Measurements from ENCODE around the gene CORO1A.
"Not testable (repeated sequence)": the region's sequence is repeated elsewhere in the genome, so short reads cannot be mapped to it uniquely, and the experiment has no call there.

CORO1A gene

DNA sequence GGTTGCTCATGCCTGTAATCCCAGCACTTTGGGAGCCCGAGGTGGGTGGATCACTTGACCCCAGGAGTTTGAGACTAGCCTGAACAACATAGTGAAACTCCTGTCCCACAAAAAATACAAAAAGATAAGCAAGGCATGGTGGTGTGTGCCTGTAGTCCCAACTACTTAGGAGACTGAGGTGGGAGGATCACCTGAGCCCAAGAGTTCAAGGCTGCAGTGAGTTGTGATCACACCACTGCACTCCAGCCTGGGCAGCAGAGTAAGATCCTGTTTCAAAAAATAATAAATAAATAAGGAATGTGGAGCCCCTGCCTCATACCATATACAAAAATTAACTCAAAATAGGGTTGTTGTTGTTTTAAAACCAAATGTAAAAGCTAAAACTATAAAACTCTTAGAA, 26.2 kb upstream of the CORO1A start:
- no peak for DNase-seq (ENCODE audit: extremely low read depth, insufficient read length)
- Histone ChIP-seq H3K4me3 (replicated peaks; ENCODE audit: low read depth, low read length) (no peak overlapping the region), H3K36me3 (ENCODE audit: control insufficient read depth, insufficient read depth, low read length) (no peaks in the 10 kb centered on the region), H3K27me3 (replicated peaks; ENCODE audit: control insufficient read depth, insufficient read depth, low read length) (no peaks in the 10 kb centered on the region)
- TF ChIP-seq, protein P1, sequence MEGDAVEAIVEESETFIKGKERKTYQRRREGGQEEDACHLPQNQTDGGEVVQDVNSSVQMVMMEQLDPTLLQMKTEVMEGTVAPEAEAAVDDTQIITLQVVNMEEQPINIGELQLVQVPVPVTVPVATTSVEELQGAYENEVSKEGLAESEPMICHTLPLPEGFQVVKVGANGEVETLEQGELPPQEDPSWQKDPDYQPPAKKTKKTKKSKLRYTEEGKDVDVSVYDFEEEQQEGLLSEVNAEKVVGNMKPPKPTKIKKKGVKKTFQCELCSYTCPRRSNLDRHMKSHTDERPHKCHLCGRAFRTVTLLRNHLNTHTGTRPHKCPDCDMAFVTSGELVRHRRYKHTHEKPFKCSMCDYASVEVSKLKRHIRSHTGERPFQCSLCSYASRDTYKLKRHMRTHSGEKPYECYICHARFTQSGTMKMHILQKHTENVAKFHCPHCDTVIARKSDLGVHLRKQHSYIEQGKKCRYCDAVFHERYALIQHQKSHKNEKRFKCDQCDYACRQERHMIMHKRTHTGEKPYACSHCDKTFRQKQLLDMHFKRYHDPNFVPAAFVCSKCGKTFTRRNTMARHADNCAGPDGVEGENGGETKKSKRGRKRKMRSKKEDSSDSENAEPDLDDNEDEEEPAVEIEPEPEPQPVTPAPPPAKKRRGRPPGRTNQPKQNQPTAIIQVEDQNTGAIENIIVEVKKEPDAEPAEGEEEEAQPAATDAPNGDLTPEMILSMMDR (IDR thresholded peaks at IDR 0.05; ENCODE audit: insufficient read depth, low read length, poor library complexity, severe bottlenecking): no peak

DNA sequence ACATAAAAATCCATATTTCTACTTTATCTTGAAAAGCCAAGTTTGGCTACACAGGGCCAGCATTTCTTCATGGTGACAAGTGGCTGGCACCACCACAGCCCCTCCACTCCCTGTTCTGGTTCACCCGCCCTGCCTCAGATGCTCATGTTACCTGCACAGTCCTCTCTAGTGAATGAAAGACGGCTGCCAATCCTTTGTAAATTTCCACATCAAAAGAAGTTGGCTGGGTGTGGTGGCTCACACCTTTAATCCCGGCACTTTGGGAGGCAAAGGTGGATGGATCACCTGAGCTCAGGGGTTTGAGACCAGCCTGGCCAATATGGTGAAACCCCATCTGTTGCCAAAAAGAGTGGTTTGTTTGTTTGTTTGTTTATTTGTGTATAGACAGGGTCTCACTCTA, 19.9 kb upstream of the CORO1A start:
- no peaks in the 10 kb centered on the region for H3K36me3 ChIP-seq (ENCODE audit: control insufficient read depth, insufficient read depth, low read length)
- H3K27me3 ChIP-seq (replicated peaks; ENCODE audit: control insufficient read depth, insufficient read depth, low read length): no peaks in the 10 kb centered on the region
- DNase-seq (ENCODE audit: extremely low read depth, insufficient read length): no peak
- H3K4me3 ChIP-seq (replicated peaks; ENCODE audit: low read depth, low read length): no peak overlapping the region
- TF ChIP-seq, protein P1 (IDR thresholded peaks at IDR 0.05; ENCODE audit: insufficient read depth, low read length, poor library complexity, severe bottlenecking): no peak

DNA sequence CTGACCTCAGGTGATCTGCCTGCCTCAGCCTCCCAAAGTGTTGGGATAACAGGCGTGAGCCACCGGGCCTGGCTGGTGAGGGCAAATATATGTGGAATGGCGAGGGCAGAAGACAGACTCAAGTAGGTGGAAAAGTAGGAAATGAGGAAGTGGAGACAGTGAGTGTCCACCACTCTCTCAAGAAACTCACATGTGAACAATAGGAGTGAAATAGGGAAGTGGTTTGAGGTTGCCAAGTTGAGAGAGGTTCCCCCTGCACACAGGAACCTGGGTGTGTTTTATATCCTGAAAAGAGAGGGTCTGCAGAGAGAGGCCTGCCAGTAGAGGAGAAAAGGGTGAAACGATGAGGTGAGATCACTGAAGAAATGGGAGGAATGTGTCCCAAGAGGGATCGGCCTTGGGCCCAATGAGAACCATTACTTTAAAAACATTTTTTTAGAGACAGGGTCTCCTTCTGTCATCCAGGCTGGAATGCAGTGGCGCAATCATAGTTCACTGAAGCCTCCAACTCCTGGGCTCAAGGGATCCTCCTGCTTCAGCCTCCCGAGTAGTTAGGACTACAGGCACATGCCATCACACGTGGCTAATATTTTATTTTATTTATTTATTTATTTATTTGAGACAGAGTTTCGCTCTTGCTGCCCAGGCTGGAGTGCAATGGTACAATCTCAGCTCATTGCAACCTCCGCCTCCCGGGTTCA, 17.1 kb upstream of the CORO1A start:
- H3K27me3 ChIP-seq (replicated peaks; ENCODE audit: control insufficient read depth, insufficient read depth, low read length): no peaks in the 10 kb centered on the region
- TF ChIP-seq, protein P1 (IDR thresholded peaks at IDR 0.05; ENCODE audit: insufficient read depth, low read length, poor library complexity, severe bottlenecking): no peak
- DNase-seq (ENCODE audit: extremely low read depth, insufficient read length): peak; percentile 77
- no peaks in the 10 kb centered on the region for H3K36me3 ChIP-seq (ENCODE audit: control insufficient read depth, insufficient read depth, low read length)
- H3K4me3 ChIP-seq (replicated peaks; ENCODE audit: low read depth, low read length): no peak overlapping the region

DNA sequence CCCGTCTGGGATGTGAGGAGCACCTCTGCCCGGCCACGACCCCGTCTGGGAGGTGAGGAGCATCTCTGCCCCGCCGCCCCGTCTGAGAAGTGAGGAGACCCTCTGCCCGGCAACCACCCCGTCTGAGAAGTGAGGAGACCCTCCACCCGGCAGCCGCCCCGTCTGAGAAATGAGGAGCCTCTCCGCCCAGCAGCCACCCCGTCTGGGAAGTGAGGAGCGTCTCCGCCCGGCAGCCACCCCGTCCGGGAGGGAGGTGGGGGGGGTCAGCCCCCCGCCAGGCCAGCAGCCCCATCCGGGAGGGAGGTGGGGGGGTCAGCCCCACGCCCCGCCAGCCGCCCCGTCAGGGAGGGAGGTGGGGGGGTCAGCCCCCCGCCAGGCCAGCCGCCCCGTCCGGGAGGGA, 14.7 kb upstream of the CORO1A start:
- not testable (repeated sequence) for H3K4me3 ChIP-seq (replicated peaks; ENCODE audit: low read depth, low read length); H3K36me3 ChIP-seq (ENCODE audit: control insufficient read depth, insufficient read depth, low read length); H3K27me3 ChIP-seq (replicated peaks; ENCODE audit: control insufficient read depth, insufficient read depth, low read length); DNase-seq (ENCODE audit: extremely low read depth, insufficient read length)

DNA sequence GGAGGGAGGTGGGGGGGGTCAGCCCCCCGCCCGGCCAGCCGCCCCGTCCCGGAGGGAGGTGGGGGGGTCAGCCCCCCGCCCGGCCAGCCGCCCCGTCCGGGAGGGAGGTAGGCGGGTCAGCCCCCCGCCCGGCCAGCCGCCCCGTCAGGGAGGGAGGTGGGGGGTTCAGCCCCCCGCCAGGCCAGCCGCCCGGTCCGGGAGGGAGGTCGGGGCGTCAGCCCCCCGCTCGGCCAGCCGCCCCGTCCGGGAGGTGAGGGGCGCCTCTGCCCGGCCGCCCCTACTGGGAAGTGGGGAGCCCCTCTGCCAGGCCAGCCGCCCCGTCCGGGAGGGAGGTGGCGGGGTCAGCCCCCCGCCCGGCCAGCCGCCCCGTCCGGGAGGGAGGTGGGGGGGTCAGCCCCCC, 14.0 kb upstream of the CORO1A start:
- not testable (repeated sequence) for DNase-seq (ENCODE audit: extremely low read depth, insufficient read length); H3K36me3 ChIP-seq (ENCODE audit: control insufficient read depth, insufficient read depth, low read length); H3K27me3 ChIP-seq (replicated peaks; ENCODE audit: control insufficient read depth, insufficient read depth, low read length); H3K4me3 ChIP-seq (replicated peaks; ENCODE audit: low read depth, low read length)

DNA sequence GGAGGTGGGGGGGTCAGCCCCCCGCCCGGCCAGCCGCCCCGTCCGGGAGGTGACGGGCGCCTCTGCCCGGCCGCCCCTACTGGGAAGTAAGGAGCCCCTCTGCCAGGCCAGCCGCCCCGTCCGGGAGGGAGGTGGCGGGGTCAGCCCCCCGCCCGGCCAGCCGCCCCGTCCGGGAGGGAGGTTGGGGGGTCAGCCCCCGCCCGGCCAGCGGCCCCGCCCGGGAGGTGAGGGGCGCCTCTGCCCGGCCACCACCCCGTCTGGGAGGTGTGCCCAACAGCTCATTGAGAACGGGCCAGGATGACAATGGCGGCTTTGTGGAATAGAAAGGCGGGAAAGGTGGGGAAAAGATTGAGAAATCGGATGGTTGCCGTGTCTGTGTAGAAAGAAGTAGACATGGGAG, 13.3 kb upstream of the CORO1A start:
- not testable (repeated sequence) for DNase-seq (ENCODE audit: extremely low read depth, insufficient read length); H3K27me3 ChIP-seq (replicated peaks; ENCODE audit: control insufficient read depth, insufficient read depth, low read length); H3K36me3 ChIP-seq (ENCODE audit: control insufficient read depth, insufficient read depth, low read length); H3K4me3 ChIP-seq (replicated peaks; ENCODE audit: low read depth, low read length)

DNA sequence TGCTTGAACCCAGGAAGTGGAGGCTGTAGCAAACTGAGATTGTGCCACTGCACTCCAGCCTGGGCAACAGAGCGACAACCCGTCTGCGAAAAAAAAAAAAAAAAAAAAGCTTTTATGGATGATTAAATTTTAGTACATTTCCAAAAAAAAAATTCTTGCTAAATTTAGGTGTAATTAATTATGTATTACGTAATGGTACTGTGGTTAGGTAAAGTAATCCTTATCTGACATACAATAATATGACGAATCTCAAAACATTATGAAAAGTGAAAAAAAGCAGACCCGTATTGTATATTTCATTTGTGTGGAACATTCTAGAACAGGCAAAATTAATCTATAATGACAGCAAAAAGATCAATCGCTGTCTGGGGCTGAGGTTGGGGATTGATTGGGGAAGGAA, 10.3 kb upstream of the CORO1A start:
- Histone ChIP-seq H3K27me3 (replicated peaks; ENCODE audit: control insufficient read depth, insufficient read depth, low read length) (no peaks in the 10 kb centered on the region), H3K36me3 (ENCODE audit: control insufficient read depth, insufficient read depth, low read length) (no peaks in the 10 kb centered on the region), H3K4me3 (replicated peaks; ENCODE audit: low read depth, low read length) (no peak overlapping the region)
- no peak for DNase-seq (ENCODE audit: extremely low read depth, insufficient read length)
- TF ChIP-seq, protein P1 (IDR thresholded peaks at IDR 0.05; ENCODE audit: insufficient read depth, low read length, poor library complexity, severe bottlenecking): no peak

DNA sequence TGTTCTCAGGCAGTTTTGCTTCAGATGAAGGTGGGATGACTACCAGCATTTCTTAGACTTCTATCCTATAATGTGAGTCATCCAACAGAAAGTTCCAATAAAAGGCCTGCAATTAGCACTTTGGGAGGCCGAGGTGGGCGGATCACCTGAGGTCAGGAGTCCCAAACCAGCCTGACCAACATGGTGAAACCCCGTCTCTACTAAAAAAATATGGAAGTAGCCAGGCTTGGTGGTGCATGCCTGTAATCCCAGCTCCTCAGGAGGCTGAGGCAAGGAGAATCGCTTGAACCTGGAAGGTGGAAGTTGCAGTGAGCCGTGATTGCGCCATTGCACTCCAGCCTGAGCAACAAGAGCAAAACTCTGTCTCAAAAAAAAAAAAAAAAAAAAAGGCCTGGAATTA, 6.5 kb upstream of the CORO1A start:
- not testable (repeated sequence) for H3K4me3 ChIP-seq (replicated peaks; ENCODE audit: low read depth, low read length); H3K27me3 ChIP-seq (replicated peaks; ENCODE audit: control insufficient read depth, insufficient read depth, low read length); DNase-seq (ENCODE audit: extremely low read depth, insufficient read length); H3K36me3 ChIP-seq (ENCODE audit: control insufficient read depth, insufficient read depth, low read length)

Measured in GM06990 (cell line).